Astrocyte (in vitro differentiated cells and primary cell): ENCODE results near the gene CFAP43.

Experiments used
- CTCF ChIP-seq: IDR thresholded peaks from 2 replicates; pipeline ENCODE4 v1.5.1; 2011; ENCODE audit warnings: low read depth, mild to moderate bottlenecking, inconsistent platforms, low read length, moderate library complexity; ENCODE audit not compliant: insufficient read depth
- EZH2 ChIP-seq: IDR thresholded peaks from 2 replicates; pipeline ENCODE4 v1.6.1; 2012; ENCODE audit warnings: mild to moderate bottlenecking, low read length, inconsistent platforms; ENCODE audit not compliant: insufficient read depth

GRCh38 chr10:104260775-104261115 is 28.6 kb upstream of the CFAP43 start:
- TF ChIP-seq CTCF (no peak), EZH2 (no peak)
